Stimulated activated CD8-positive, alpha-beta memory T cell treated with anti-CD3 and anti-CD28 coated beads, Interleukin-15, amount 100 ng/mL, for 48 hours (primary cell): ENCODE data around the gene FRMD8.

ENCODE experiments used
- DNase-seq, 2 donors: peaks; one replicate each; pipeline ENCODE4 v3.0.0-alpha.2; 2020; ENCODE audit warnings: low read depth in 2 of 2

The FRMD8 gene

DNA sequence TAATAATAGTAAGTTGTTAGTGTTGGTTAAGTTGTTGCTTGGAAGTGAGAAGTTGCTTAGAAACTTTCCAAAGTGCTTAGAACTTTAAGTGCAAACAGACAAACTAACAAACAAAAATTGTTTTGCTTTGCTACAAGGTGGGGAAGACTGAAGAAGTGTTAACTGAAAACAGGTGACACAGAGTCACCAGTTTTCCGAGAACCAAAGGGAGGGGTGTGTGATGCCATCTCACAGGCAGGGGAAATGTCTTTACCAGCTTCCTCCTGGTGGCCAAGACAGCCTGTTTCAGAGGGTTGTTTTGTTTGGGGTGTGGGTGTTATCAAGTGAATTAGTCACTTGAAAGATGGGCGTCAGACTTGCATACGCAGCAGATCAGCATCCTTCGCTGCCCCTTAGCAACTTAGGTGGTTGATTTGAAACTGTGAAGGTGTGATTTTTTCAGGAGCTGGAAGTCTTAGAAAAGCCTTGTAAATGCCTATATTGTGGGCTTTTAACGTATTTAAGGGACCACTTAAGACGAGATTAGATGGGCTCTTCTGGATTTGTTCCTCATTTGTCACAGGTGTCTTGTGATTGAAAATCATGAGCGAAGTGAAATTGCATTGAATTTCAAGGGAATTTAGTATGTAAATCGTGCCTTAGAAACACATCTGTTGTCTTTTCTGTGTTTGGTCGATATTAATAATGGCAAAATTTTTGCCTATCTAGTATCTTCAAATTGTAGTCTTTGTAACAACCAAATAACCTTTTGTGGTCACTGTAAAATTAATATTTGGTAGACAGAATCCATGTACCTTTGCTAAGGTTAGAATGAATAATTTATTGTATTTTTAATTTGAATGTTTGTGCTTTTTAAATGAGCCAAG, 38.9 kb downstream of the FRMD8 start:
- peak; percentile 71 to 76 for DNase-seq

DNA sequence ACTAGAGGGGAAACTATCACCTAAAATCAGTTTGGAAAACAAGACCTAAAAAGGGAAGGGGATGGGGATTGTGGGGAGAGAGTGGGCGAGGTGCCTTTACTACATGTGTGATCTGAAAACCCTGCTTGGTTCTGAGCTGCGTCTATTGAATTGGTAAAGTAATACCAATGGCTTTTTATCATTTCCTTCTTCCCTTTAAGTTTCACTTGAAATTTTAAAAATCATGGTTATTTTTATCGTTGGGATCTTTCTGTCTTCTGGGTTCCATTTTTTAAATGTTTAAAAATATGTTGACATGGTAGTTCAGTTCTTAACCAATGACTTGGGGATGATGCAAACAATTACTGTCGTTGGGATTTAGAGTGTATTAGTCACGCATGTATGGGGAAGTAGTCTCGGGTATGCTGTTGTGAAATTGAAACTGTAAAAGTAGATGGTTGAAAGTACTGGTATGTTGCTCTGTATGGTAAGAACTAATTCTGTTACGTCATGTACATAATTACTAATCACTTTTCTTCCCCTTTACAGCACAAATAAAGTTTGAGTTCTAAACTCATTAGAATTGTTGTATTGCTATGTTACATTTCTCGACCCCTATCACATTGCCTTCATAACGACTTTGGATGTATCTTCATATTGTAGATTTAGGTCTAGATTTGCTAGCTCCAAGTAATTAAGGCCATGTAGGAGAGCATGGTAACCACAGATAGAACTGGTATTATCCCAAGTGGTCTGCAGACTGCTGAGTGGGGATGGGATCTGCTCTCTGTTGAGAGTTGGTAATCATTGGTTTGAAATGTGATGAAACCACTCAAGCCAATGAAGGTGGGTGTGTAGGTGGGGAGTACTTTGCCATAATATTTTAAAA, 39.8 kb downstream of the FRMD8 start:
- no peak for DNase-seq

GRCh38 chr11:65426839-65427690, 40.6 kb downstream of the FRMD8 start:
- no peak for DNase-seq

- no peak for DNase-seq
These were observed 41.5 kb downstream of the FRMD8 start for GRCh38 chr11:65427691-65428577.

GRCh38 chr11:65428578-65429067, 42.2 kb downstream of the FRMD8 start:
- DNase-seq = no peak

GRCh38 chr11:65429068-65429681, 42.7 kb downstream of the FRMD8 start:
- no peak for DNase-seq

- no peak for DNase-seq
These were observed 43.4 kb downstream of the FRMD8 start for GRCh38 chr11:65429724-65430405.

DNA sequence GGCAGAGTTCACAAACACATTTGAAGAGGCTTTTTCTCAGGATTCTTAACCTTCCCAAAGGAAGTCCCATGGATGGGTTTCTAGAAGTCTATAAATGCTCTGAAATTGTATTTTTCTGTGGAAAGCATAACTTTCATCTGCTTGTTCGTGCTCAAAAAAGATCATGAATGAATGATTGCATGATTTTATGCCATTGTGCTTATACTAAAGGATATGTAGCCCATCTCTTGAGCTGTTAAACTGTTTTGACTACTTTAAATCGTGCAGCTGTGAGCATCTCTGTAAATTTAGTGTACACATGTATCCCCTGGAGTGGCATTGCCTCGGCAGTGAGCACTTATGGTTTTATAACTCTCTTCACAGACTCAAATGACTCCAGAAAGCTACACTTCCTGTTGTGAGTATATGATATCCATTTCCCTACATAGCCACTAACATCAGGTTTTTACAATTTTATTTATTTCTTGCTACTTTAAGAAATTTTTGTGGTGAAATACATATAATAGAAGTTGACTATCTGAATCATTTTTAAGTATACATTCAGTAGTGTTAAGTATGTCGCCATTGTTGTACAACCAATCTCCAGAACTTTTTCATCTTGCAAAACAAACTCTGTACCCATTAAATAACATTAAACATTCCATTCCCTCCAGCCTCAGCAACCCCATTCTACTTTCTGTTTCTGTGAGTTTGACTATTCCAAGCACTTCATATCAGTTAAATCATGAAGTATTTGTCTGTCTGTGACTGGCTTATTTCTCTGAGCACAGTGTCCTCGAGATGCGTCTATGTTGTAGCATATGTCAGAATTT, 44.2 kb downstream of the FRMD8 start:
- no peak for DNase-seq

- DNase-seq = no peak
These were observed 45.1 kb downstream of the FRMD8 start for GRCh38 chr11:65431451-65432099.

GRCh38 chr11:65432100-65432650, 45.7 kb downstream of the FRMD8 start:
- no peak for DNase-seq

DNA sequence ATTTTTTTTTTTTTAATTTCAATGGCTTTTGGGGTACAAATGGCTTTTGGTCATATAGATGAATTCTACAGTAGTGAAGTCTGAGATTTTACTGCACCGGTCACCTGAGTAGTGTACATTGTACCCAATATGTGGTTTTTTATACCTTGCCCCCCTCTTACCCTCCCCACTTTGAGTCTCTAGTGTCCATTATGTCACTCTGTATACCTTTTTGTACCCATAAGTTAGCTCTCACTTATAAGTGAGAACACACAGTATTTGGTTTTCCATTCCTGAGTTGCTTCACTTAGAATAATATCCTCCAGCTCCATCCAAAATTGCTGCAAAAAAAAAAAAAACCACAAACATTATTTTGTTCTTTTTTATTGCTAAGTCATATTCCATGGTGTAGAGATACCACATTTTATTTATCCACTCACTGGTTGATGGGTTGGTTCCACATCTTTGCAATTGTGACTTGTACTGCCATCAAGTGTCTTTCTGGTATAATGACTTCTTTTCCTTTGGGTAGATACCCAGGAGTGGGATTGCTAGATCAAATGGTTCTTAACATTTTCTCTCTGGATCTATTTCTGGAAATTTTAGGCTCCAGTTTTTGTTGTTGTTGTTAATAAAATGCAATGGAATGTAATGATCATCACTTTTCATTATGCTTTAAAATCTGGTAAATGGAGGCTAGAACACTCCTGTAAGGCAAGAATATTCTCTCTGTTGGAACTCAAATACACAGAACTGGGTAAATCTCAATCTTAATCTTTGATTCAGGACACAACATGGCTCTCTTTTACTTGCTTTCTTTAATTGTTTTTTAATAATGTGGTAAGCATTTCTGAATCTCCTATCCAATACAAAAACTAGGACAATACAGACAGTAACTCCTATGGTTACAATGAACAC, 46.5 kb downstream of the FRMD8 start:
- DNase-seq = no peak

DNA sequence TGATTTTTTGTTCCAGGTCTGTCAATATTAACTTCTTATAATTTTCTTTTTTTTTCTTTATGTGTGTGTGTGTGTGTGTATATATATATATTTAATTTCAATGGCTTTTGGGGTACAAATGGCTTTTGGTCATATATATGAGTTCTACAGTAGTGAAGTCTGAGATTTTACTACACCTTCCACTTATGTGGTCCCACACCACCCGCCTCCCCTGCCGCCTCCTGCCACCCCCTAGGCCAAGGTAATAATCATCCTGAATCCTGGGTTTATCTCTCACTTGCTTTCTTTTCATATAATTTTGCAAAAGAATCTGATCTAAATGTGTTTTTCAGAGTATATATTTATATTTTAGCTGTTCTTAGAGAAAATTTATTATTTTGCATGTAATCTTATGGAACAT, 47.2 kb downstream of the FRMD8 start:
- DNase-seq = no peak

DNA sequence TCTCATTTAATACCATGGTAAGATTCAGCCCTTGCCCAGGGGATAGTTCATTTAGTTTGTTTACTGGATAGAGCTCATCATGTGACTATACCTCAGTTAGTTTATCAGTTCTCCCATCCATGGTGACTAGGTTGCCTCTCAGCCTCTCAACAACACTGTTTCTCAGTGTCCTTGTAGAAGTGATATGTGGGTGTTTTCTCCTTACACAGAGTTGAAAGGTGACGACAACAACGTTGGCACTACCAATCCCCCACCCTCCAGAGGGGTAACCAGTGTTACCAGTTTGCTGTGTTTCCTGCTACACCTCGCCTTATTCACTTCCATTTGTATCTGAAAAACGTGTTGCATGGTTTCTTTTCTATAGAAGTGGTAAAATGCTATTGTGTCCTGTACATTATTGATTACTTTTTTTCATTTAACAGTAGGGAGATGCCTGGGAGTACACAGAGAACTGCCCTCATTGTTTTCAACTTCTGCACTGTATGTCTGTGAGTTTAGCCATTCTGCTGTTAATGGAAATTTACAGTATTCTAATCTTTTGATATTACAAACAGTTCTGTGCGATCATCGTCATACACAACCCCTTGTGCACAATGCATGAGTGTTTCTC, 47.7 kb downstream of the FRMD8 start:
- no peak for DNase-seq

GRCh38 chr11:65434667-65435410, 48.4 kb downstream of the FRMD8 start:
- no peak for DNase-seq

- DNase-seq = no peak
These were observed 49.0 kb downstream of the FRMD8 start for GRCh38 chr11:65435411-65435931.
